Measurements from ENCODE around the gene NKIRAS2. TPM values are rescaled to one million over a fixed set of nuclear protein-coding genes. Genes with fewer than 3 reads are reported as not detected.

Gene NKIRAS2
- total and polyA plus RNA-seq, 2 of the 13 experiments (the other 11 are each of a cell fraction or from before 2014, with no cell fraction given) = 27.9 to 42.0 TPM

DNA sequence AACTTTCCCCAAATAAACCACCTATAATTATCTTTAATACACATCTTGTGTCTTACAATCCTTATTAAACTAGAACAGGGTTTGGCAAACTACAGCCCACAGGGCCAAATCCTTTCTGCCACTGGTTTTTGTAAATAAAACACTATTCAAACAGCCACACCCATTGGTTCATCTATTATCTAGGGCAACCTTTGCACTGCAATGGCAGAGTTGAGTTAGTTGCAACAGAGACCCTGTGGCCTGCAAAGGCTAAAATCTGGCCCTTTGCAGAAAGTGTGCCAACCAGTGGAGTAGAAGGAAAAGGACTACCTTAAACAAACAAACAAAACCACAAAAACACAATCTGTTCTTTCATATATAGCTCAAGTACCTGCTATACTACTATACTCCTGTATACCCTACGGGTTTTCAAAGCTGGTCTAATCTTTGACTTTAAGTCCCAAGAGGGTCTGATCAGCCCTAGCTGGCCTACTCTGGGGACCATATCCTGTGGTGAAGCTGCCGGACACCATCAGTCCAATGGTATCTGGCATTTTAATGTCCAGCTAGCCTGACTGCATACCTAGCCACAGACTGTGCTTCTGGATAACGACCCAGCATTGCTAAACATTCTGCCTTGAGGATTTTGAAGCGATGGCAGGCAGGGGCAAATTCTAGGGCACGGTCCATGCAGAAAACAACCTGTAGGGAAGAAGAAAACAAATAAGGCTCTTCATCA is 30.0 kb upstream of the NKIRAS2 start (continued):
- TF ChIP-seq, protein P1, sequence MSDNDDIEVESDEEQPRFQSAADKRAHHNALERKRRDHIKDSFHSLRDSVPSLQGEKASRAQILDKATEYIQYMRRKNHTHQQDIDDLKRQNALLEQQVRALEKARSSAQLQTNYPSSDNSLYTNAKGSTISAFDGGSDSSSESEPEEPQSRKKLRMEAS (IDR thresholded peaks at IDR 0.05) = peak; percentile 44; the same call in 1 of the 2 replicates
- TF ChIP-seq GFI1 (CRISPR knock-in tag; IDR thresholded peaks at IDR 0.05; ENCODE audit: borderline replicate concordance) (peak; percentile 93), RAD21 (CRISPR knock-in tag; IDR thresholded peaks at IDR 0.05) (peak; percentile 35; the same call in 1 of the 2 replicates), KDM1A (CRISPR knock-in tag; IDR thresholded peaks at IDR 0.05) (0 out of 2 replicates have a peak, but pooled peaks have one; percentile 47), SMC3 (IDR thresholded peaks at IDR 0.05; ENCODE audit: low read length) (peak; percentile 54), BCL6 (CRISPR knock-in tag; IDR thresholded peaks at IDR 0.05) (peak; percentile 49), NR2F2 (IDR thresholded peaks at IDR 0.05; ENCODE audit: borderline replicate concordance, low read depth) (peak; percentile 62; the same call in 1 of the 2 replicates), RARA (CRISPR knock-in tag; IDR thresholded peaks at IDR 0.05) (peak; percentile 49; the same call in 1 of the 2 replicates), SKI (IDR thresholded peaks at IDR 0.05; ENCODE audit: partially characterized antibody) (peak; percentile 16), MXI1 (IDR thresholded peaks at IDR 0.05; ENCODE audit: borderline replicate concordance, low read depth, low read length) (peak; percentile 10; the same call in 1 of the 3 replicates), NFKBIZ (CRISPR knock-in tag; IDR thresholded peaks at IDR 0.05) (0 out of 2 replicates have a peak, but pooled peaks have one; percentile 49), GABPA (IDR thresholded peaks at IDR 0.05; ENCODE audit: low read depth, low read length) (no peak), GABPA (CRISPR knock-in tag; IDR thresholded peaks at IDR 0.05; ENCODE audit: low read depth) (peak; percentile 25; the same call in 1 of the 2 replicates), HDAC1 (CRISPR knock-in tag; IDR thresholded peaks at IDR 0.05) (peak; percentile 76; the same call in 1 of the 2 replicates), SP140L (CRISPR knock-in tag; IDR thresholded peaks at IDR 0.05; ENCODE audit: borderline replicate concordance) (0 out of 2 replicates have a peak, but pooled peaks have one; percentile 37), CEBPB (IDR thresholded peaks at IDR 0.05; ENCODE audit: borderline replicate concordance, low read depth, low read length) (peak; percentile 96), SAP130 (CRISPR knock-in tag; IDR thresholded peaks at IDR 0.05; ENCODE audit: low read depth) (peak; percentile 79), TARDBP (CRISPR knock-in tag; IDR thresholded peaks at IDR 0.05) (peak; percentile 51; the same call in 1 of the 2 replicates), ZNF788 (CRISPR knock-in tag; IDR thresholded peaks at IDR 0.05; ENCODE audit: borderline replicate concordance) (peak; percentile 33; the same call in 1 of the 2 replicates)
- TF ChIP-seq, protein P2, sequence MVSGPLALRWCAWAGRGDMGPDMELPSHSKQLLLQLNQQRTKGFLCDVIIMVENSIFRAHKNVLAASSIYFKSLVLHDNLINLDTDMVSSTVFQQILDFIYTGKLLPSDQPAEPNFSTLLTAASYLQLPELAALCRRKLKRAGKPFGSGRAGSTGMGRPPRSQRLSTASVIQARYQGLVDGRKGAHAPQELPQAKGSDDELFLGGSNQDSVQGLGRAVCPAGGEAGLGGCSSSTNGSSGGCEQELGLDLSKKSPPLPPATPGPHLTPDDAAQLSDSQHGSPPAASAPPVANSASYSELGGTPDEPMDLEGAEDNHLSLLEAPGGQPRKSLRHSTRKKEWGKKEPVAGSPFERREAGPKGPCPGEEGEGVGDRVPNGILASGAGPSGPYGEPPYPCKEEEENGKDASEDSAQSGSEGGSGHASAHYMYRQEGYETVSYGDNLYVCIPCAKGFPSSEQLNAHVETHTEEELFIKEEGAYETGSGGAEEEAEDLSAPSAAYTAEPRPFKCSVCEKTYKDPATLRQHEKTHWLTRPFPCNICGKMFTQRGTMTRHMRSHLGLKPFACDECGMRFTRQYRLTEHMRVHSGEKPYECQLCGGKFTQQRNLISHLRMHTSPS (CRISPR knock-in tag; IDR thresholded peaks at IDR 0.05; ENCODE audit: low read depth) = peak; percentile 85; the same call in 1 of the 2 replicates
- TF ChIP-seq, protein P3, sequence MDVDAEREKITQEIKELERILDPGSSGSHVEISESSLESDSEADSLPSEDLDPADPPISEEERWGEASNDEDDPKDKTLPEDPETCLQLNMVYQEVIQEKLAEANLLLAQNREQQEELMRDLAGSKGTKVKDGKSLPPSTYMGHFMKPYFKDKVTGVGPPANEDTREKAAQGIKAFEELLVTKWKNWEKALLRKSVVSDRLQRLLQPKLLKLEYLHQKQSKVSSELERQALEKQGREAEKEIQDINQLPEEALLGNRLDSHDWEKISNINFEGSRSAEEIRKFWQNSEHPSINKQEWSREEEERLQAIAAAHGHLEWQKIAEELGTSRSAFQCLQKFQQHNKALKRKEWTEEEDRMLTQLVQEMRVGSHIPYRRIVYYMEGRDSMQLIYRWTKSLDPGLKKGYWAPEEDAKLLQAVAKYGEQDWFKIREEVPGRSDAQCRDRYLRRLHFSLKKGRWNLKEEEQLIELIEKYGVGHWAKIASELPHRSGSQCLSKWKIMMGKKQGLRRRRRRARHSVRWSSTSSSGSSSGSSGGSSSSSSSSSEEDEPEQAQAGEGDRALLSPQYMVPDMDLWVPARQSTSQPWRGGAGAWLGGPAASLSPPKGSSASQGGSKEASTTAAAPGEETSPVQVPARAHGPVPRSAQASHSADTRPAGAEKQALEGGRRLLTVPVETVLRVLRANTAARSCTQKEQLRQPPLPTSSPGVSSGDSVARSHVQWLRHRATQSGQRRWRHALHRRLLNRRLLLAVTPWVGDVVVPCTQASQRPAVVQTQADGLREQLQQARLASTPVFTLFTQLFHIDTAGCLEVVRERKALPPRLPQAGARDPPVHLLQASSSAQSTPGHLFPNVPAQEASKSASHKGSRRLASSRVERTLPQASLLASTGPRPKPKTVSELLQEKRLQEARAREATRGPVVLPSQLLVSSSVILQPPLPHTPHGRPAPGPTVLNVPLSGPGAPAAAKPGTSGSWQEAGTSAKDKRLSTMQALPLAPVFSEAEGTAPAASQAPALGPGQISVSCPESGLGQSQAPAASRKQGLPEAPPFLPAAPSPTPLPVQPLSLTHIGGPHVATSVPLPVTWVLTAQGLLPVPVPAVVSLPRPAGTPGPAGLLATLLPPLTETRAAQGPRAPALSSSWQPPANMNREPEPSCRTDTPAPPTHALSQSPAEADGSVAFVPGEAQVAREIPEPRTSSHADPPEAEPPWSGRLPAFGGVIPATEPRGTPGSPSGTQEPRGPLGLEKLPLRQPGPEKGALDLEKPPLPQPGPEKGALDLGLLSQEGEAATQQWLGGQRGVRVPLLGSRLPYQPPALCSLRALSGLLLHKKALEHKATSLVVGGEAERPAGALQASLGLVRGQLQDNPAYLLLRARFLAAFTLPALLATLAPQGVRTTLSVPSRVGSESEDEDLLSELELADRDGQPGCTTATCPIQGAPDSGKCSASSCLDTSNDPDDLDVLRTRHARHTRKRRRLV (CRISPR knock-in tag; IDR thresholded peaks at IDR 0.05) = no peak
- TF ChIP-seq, protein P4, sequence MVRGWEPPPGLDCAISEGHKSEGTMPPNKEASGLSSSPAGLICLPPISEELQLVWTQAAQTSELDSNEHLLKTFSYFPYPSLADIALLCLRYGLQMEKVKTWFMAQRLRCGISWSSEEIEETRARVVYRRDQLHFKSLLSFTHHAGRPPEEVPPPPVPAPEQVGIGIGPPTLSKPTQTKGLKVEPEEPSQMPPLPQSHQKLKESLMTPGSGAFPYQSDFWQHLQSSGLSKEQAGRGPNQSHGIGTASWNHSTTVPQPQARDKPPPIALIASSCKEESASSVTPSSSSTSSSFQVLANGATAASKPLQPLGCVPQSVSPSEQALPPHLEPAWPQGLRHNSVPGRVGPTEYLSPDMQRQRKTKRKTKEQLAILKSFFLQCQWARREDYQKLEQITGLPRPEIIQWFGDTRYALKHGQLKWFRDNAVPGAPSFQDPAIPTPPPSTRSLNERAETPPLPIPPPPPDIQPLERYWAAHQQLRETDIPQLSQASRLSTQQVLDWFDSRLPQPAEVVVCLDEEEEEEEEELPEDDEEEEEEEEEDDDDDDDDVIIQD (CRISPR knock-in tag; IDR thresholded peaks at IDR 0.05; ENCODE audit: low read depth) = 0 out of 2 replicates have a peak, but pooled peaks have one; percentile 57

Data from HepG2 (cell line).